ENCODE data around the gene ALOX15B. TPM values are rescaled to one million over a fixed set of nuclear protein-coding genes. Genes with fewer than 3 reads are reported as not detected.

The ALOX15B gene
- total and polyA plus RNA-seq, 4 donors: 0.16 to 1.0 (median 0.56) TPM

DNA sequence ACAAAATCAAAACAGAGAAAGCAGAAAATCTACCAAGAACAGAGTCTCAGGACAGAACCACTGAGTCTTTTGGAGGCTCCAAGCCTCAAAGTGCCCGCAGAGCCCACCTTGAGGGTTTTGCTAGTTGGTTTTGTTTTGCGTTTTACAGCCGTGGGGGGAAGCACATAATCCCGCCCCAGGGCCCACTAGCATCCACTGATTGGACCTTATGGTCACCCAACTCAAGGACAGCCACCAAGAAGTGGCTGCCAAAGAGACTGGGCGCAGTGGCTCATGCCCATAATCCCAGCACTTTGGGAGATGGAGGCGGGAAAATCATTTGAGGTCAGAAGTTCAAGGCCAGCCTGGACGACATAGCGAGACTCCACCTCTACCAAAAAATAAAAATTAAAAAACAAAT is 9.9 kb downstream of the ALOX15B start (continued):
- TF ChIP-seq, protein P1, sequence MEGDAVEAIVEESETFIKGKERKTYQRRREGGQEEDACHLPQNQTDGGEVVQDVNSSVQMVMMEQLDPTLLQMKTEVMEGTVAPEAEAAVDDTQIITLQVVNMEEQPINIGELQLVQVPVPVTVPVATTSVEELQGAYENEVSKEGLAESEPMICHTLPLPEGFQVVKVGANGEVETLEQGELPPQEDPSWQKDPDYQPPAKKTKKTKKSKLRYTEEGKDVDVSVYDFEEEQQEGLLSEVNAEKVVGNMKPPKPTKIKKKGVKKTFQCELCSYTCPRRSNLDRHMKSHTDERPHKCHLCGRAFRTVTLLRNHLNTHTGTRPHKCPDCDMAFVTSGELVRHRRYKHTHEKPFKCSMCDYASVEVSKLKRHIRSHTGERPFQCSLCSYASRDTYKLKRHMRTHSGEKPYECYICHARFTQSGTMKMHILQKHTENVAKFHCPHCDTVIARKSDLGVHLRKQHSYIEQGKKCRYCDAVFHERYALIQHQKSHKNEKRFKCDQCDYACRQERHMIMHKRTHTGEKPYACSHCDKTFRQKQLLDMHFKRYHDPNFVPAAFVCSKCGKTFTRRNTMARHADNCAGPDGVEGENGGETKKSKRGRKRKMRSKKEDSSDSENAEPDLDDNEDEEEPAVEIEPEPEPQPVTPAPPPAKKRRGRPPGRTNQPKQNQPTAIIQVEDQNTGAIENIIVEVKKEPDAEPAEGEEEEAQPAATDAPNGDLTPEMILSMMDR (IDR thresholded peaks at IDR 0.05; ENCODE audit: low read depth, low read length, missing input control): no peak
- TF ChIP-seq NR2F2 (IDR thresholded peaks at IDR 0.05): no peak
- no peak for TF ChIP-seq FOXA1 (IDR thresholded peaks at IDR 0.05)

- DNase-seq (ENCODE audit: low spot score): no peak
- TF ChIP-seq HNF4A (conservative IDR thresholded peaks at IDR 0.05): peak; percentile 35 to 61
- no peak for TF ChIP-seq GABPA (IDR thresholded peaks at IDR 0.05 in 1 of 2, conservative IDR thresholded peaks at IDR 0.05 in 1 of 2)
- H3K9ac ChIP-seq (ENCODE audit: low read depth in 1 of 2, low read length in 2 of 2): no peak overlapping the region
- H3K9me3 ChIP-seq (ENCODE audit: control insufficient read depth in 4 of 4, low read length in 3 of 4): no peaks in the 10 kb centered on the region
- peaks cover 0 to 1% (median under 1%) of the 10 kb centered on the region in 4 donors for H3K4me1 ChIP-seq (ENCODE audit: control insufficient read depth in 4 of 4, insufficient read depth in 4 of 4, low read length in 3 of 4)
- H3K27me3 ChIP-seq (ENCODE audit: control insufficient read depth in 4 of 4, insufficient read depth in 4 of 4, low read length in 3 of 4): peaks cover 0 to 10% (median 2%) of the 10 kb centered on the region in 4 donors
- no peaks in the 10 kb centered on the region for H3K36me3 ChIP-seq (ENCODE audit: control insufficient read depth in 4 of 4, insufficient read depth in 3 of 4, low read depth in 1 of 4, low read length in 3 of 4)
- no peak overlapping the region for H3K27ac ChIP-seq (ENCODE audit: low read depth in 1 of 2, low read length in 2 of 2)
- no peak overlapping the region for H3K4me3 ChIP-seq (ENCODE audit: low read depth in 1 of 3, low read length in 3 of 3)
- WGBS: 65% methylated on average over 7 of the region's 7 CpGs
Observed at GRCh38 chr17:8051831-8052230, 13.0 kb downstream of the ALOX15B start.

- H3K4me1 ChIP-seq (ENCODE audit: control insufficient read depth in 4 of 4, insufficient read depth in 4 of 4, low read length in 3 of 4): peaks cover 0 to 7% (median under 1%) of the 10 kb centered on the region in 4 donors
- H3K4me3 ChIP-seq (ENCODE audit: low read depth in 1 of 3, low read length in 3 of 3): no peak overlapping the region
- 94% methylated on average over 6 of the region's 6 CpGs for WGBS
- H3K36me3 ChIP-seq (ENCODE audit: control insufficient read depth in 4 of 4, insufficient read depth in 3 of 4, low read depth in 1 of 4, low read length in 3 of 4): no peaks in the 10 kb centered on the region
- no peak for DNase-seq (ENCODE audit: low spot score)
- H3K9ac ChIP-seq (ENCODE audit: low read depth in 1 of 2, low read length in 2 of 2): no peak overlapping the region
- no peak overlapping the region for H3K27ac ChIP-seq (ENCODE audit: low read depth in 1 of 2, low read length in 2 of 2)
- H3K27me3 ChIP-seq (ENCODE audit: control insufficient read depth in 4 of 4, insufficient read depth in 4 of 4, low read length in 3 of 4): peaks cover 0 to 12% (median 3%) of the 10 kb centered on the region in 4 donors
- TF ChIP-seq, protein P1 (IDR thresholded peaks at IDR 0.05; ENCODE audit: low read depth, low read length, missing input control): no peak
- no peak for TF ChIP-seq YY1 (IDR thresholded peaks at IDR 0.05)
- no peak for TF ChIP-seq HNF4A (conservative IDR thresholded peaks at IDR 0.05)
- TF ChIP-seq FOXA1 (IDR thresholded peaks at IDR 0.05): no peak
- no peak for TF ChIP-seq RAD21 (IDR thresholded peaks at IDR 0.05)
- TF ChIP-seq RXRA (IDR thresholded peaks at IDR 0.05): no peak
- H3K9me3 ChIP-seq (ENCODE audit: control insufficient read depth in 4 of 4, low read length in 3 of 4): no peaks in the 10 kb centered on the region
Observed at GRCh38 chr17:8052256-8053252, 13.7 kb downstream of the ALOX15B start.

DNA sequence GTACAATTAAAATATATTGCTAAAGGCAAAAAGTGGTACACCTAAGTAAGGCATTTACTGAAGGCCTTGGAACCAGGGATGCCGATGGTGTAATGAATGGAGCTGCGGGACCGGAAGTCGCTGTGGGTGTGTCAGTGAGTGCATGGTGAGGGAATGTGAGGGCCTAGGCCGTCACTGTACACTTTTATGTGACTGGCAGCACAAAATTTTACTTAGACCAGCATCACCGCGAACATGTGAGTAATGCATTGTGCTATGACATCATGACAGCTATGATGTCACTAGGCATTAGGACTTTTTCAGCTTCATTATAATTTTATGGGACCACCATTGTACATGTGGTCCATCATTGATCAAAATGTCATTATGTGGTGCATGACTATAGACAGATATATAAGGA is 14.7 kb downstream of the ALOX15B start:
- no peak overlapping the region for H3K9ac ChIP-seq (ENCODE audit: low read depth in 1 of 2, low read length in 2 of 2)
- H3K36me3 ChIP-seq (ENCODE audit: control insufficient read depth in 4 of 4, insufficient read depth in 3 of 4, low read depth in 1 of 4, low read length in 3 of 4): no peaks in the 10 kb centered on the region
- peaks cover 0 to 12% (median 3%) of the 10 kb centered on the region in 4 donors for H3K27me3 ChIP-seq (ENCODE audit: control insufficient read depth in 4 of 4, insufficient read depth in 4 of 4, low read length in 3 of 4)
- no peak for DNase-seq (ENCODE audit: low spot score)
- no peak overlapping the region for H3K4me3 ChIP-seq (ENCODE audit: low read depth in 1 of 3, low read length in 3 of 3)
- H3K27ac ChIP-seq (ENCODE audit: low read depth in 1 of 2, low read length in 2 of 2): no peak overlapping the region
- no peaks in the 10 kb centered on the region for H3K9me3 ChIP-seq (ENCODE audit: control insufficient read depth in 4 of 4, low read length in 3 of 4)
- H3K4me1 ChIP-seq (ENCODE audit: control insufficient read depth in 4 of 4, insufficient read depth in 4 of 4, low read length in 3 of 4): peaks cover 0 to 13% (median 7%) of the 10 kb centered on the region in 4 donors
- 94% methylated on average over 7 of the region's 7 CpGs for WGBS
- TF ChIP-seq GABPA (IDR thresholded peaks at IDR 0.05 in 1 of 2, conservative IDR thresholded peaks at IDR 0.05 in 1 of 2): no peak
- no peak for TF ChIP-seq RAD21 (IDR thresholded peaks at IDR 0.05)
- TF ChIP-seq HNF4G (IDR thresholded peaks at IDR 0.05): no peak
- TF ChIP-seq, protein P2, sequence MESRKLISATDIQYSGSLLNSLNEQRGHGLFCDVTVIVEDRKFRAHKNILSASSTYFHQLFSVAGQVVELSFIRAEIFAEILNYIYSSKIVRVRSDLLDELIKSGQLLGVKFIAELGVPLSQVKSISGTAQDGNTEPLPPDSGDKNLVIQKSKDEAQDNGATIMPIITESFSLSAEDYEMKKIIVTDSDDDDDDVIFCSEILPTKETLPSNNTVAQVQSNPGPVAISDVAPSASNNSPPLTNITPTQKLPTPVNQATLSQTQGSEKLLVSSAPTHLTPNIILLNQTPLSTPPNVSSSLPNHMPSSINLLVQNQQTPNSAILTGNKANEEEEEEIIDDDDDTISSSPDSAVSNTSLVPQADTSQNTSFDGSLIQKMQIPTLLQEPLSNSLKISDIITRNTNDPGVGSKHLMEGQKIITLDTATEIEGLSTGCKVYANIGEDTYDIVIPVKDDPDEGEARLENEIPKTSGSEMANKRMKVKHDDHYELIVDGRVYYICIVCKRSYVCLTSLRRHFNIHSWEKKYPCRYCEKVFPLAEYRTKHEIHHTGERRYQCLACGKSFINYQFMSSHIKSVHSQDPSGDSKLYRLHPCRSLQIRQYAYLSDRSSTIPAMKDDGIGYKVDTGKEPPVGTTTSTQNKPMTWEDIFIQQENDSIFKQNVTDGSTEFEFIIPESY (IDR thresholded peaks at IDR 0.05): no peak
- no peak for TF ChIP-seq RXRA (IDR thresholded peaks at IDR 0.05)
- no peak for TF ChIP-seq HNF4A (conservative IDR thresholded peaks at IDR 0.05)
- no peak for TF ChIP-seq MAX (IDR thresholded peaks at IDR 0.05)
- TF ChIP-seq YY1 (IDR thresholded peaks at IDR 0.05): no peak
- TF ChIP-seq, protein P3, sequence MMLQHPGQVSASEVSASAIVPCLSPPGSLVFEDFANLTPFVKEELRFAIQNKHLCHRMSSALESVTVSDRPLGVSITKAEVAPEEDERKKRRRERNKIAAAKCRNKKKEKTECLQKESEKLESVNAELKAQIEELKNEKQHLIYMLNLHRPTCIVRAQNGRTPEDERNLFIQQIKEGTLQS (IDR thresholded peaks at IDR 0.05): no peak
- TF ChIP-seq, protein P1 (IDR thresholded peaks at IDR 0.05; ENCODE audit: low read depth, low read length, missing input control): no peak
- TF ChIP-seq SP1 (IDR thresholded peaks at IDR 0.05): no peak

Data from liver (tissue), 9 donors.